GM18907 (cell line): ENCODE data around the gene LRRC72.

Experiments
- ATAC-seq: cut with Tn5 transposase; IDR thresholded peaks from one replicate; pipeline ENCODE4 v1.9.1; 2021; ENCODE audit warnings: mild to moderate bottlenecking, moderate library complexity; ENCODE audit not compliant: unreplicated experiment

Gene LRRC72

GRCh38 chr7:16616542-16616941 is 89.9 kb downstream of the LRRC72 start:
- no peak for ATAC-seq

GRCh38 chr7:16619979-16620408 is 93.4 kb downstream of the LRRC72 start:
- ATAC-seq: peak; percentile 85

GRCh38 chr7:16626388-16626787 is 99.8 kb downstream of the LRRC72 start:
- no peak for ATAC-seq

- ATAC-seq: no peak
These were observed 100.6 kb downstream of the LRRC72 start for GRCh38 chr7:16627236-16627635.

- ATAC-seq: no peak
These were observed 104.0 kb downstream of the LRRC72 start for GRCh38 chr7:16630654-16631053.
